ENCODE data around the gene TTC34.

GRCh38 chr1:2617971-2618470 lies 183.5 kb downstream of the TTC34 start:
- TF ChIP-seq, protein P1, sequence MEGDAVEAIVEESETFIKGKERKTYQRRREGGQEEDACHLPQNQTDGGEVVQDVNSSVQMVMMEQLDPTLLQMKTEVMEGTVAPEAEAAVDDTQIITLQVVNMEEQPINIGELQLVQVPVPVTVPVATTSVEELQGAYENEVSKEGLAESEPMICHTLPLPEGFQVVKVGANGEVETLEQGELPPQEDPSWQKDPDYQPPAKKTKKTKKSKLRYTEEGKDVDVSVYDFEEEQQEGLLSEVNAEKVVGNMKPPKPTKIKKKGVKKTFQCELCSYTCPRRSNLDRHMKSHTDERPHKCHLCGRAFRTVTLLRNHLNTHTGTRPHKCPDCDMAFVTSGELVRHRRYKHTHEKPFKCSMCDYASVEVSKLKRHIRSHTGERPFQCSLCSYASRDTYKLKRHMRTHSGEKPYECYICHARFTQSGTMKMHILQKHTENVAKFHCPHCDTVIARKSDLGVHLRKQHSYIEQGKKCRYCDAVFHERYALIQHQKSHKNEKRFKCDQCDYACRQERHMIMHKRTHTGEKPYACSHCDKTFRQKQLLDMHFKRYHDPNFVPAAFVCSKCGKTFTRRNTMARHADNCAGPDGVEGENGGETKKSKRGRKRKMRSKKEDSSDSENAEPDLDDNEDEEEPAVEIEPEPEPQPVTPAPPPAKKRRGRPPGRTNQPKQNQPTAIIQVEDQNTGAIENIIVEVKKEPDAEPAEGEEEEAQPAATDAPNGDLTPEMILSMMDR (IDR thresholded peaks at IDR 0.05; ENCODE audit: insufficient read depth, low read length, poor library complexity, severe bottlenecking): no peak
- no peak for TF ChIP-seq EZH2phosphoT487 (conservative IDR thresholded peaks at IDR 0.05; ENCODE audit: low read length)

Measured in SU-DHL-6 (cell line).